PC-3 (cell line): Measurements from ENCODE around the gene CD226.

Experiments
- CTCF ChIP-seq: fragments of 300-600 bp; sonication (generic); conservative IDR thresholded peaks from 2 replicates; pipeline ENCODE4 v1.5.1; 2017; ENCODE audit warnings: antibody characterized with exemption, low read depth, mild to moderate bottlenecking, low read length
- EZH2 ChIP-seq: fragments of 300-600 bp; sonication (generic); IDR thresholded peaks from one replicate; pipeline ENCODE4 v1.6.1; 2017; ENCODE audit warnings: antibody characterized with exemption, mild to moderate bottlenecking, low read length; ENCODE audit not compliant: unreplicated experiment
- EZH2phosphoT487 ChIP-seq: fragments of 300-600 bp; sonication (generic); IDR thresholded peaks from 2 replicates; pipeline ENCODE4 v1.6.1; 2018; ENCODE audit warnings: mild to moderate bottlenecking, antibody characterized with exemption, low read length, borderline replicate concordance

GRCh38 chr18:69956665-69957620, 9.3 kb upstream of the CD226 start:
- TF ChIP-seq EZH2 (no peak), CTCF (no peak), EZH2phosphoT487 (no peak)
